H9 (cell line): ENCODE measurements around the gene PMCH. TPM values are rescaled to one million over a fixed set of nuclear protein-coding genes. Genes with fewer than 3 reads are reported as not detected.
"Not testable (repeated sequence)": the region's sequence is repeated elsewhere in the genome, so short reads cannot be mapped to it uniquely, and the experiment has no call there.

Source experiments
- DNase-seq: peaks from one replicate; pipeline ENCODE4 v3.0.0-alpha.2; 2017
- H2AFZ ChIP-seq: one replicate; pipeline ENCODE4 v1.6.1; 2013; ENCODE audit warnings: mild to moderate bottlenecking, low read length, control low read depth, moderate library complexity
- H2AK5ac ChIP-seq: 2 replicates; pipeline ENCODE4 v1.6.1; 2013; ENCODE audit warnings: low read length, control low read depth, mixed read lengths; ENCODE audit not compliant: insufficient read length
- H2BK120ac ChIP-seq: one replicate; pipeline ENCODE4 v1.6.1; 2013; ENCODE audit warnings: low read depth, mild to moderate bottlenecking, low read length, control low read depth, inconsistent platforms; ENCODE audit not compliant: poor library complexity, severe bottlenecking
- H2BK12ac ChIP-seq: 2 replicates; pipeline ENCODE4 v1.6.1; 2013; ENCODE audit warnings: low read length, control low read depth, mixed read lengths, low read depth; ENCODE audit not compliant: insufficient read length
- H2BK15ac ChIP-seq: 2 replicates; pipeline ENCODE4 v1.6.1; 2013; ENCODE audit warnings: low read depth, low read length, control low read depth
- H2BK20ac ChIP-seq: one replicate; pipeline ENCODE4 v1.6.1; 2013; ENCODE audit warnings: low read depth, mild to moderate bottlenecking, low read length, control low read depth, inconsistent platforms; ENCODE audit not compliant: poor library complexity, severe bottlenecking
- H2BK5ac ChIP-seq: 2 replicates; pipeline ENCODE4 v1.6.1; 2013; ENCODE audit warnings: low read length, control low read depth, mixed read lengths; ENCODE audit not compliant: insufficient read length
- H3K14ac ChIP-seq: 2 replicates; pipeline ENCODE4 v1.6.1; 2013; ENCODE audit warnings: low read length, control low read depth; ENCODE audit not compliant: insufficient read depth
- H3K18ac ChIP-seq: 2 replicates; pipeline ENCODE4 v1.6.1; 2013; ENCODE audit warnings: low read depth, mild to moderate bottlenecking, mixed read lengths, low read length, control low read depth; ENCODE audit not compliant: insufficient read length
- H3K23ac ChIP-seq: 2 replicates; pipeline ENCODE4 v1.6.1; 2013; ENCODE audit warnings: low read length, control low read depth, mixed read lengths, low read depth; ENCODE audit not compliant: insufficient read length
- H3K23me2 ChIP-seq: 2 replicates; pipeline ENCODE4 v1.6.1; 2013; ENCODE audit warnings: low read depth, mild to moderate bottlenecking, mixed read lengths, low read length, control low read depth; ENCODE audit not compliant: insufficient read length, poor library complexity, severe bottlenecking
- H3K27ac ChIP-seq: 2 replicates; pipeline ENCODE4 v1.5.1; 2013; ENCODE audit warnings: low read length, control low read depth, mixed read lengths, low read depth; ENCODE audit not compliant: insufficient read length
- H3K27me3 ChIP-seq: 2 replicates; pipeline ENCODE4 v1.6.1; 2013; ENCODE audit warnings: low read length, control low read depth, inconsistent platforms; ENCODE audit not compliant: insufficient read depth
- H3K4ac ChIP-seq: 2 replicates; pipeline ENCODE4 v1.6.1; 2013; ENCODE audit warnings: low read depth, mild to moderate bottlenecking, control low read depth, inconsistent platforms, low read length, moderate library complexity
- H3K4me1 ChIP-seq: 2 replicates; pipeline ENCODE4 v1.6.1; 2013; ENCODE audit warnings: low read length, control low read depth, inconsistent platforms; ENCODE audit not compliant: insufficient read depth
- H3K4me2 ChIP-seq: 2 replicates; pipeline ENCODE4 v1.6.1; 2013; ENCODE audit warnings: low read length, control low read depth, mixed read lengths; ENCODE audit not compliant: insufficient read length, insufficient read depth
- H3K56ac ChIP-seq: 2 replicates; pipeline ENCODE4 v1.6.1; 2013; ENCODE audit warnings: low read depth, mild to moderate bottlenecking, mixed read lengths, low read length, control low read depth; ENCODE audit not compliant: insufficient read length
- H3K79me1 ChIP-seq: 2 replicates; pipeline ENCODE4 v1.6.1; 2013; ENCODE audit warnings: low read depth, mild to moderate bottlenecking, moderate library complexity, low read length, control low read depth, inconsistent platforms; ENCODE audit not compliant: insufficient read depth, poor library complexity, severe bottlenecking
- H3K79me2 ChIP-seq: 2 replicates; pipeline ENCODE4 v1.6.1; 2013; ENCODE audit warnings: low read length, control low read depth, inconsistent platforms; ENCODE audit not compliant: insufficient read depth
- H3K9ac ChIP-seq: 2 replicates; pipeline ENCODE4 v1.6.1; 2013; ENCODE audit warnings: low read length, control low read depth, mixed read lengths; ENCODE audit not compliant: insufficient read length; ENCODE audit errors: extremely low read depth
- H3K9me3 ChIP-seq: one replicate; pipeline ENCODE4 v1.6.1; 2013; ENCODE audit warnings: low read depth, low read length, inconsistent platforms; ENCODE audit not compliant: control insufficient read depth
- H3T11ph ChIP-seq: one replicate; pipeline ENCODE4 v1.6.1; 2013; ENCODE audit warnings: mild to moderate bottlenecking, low read length, control low read depth, inconsistent platforms
- H4K20me1 ChIP-seq: one replicate; pipeline ENCODE4 v1.6.1; 2013; ENCODE audit not compliant: control insufficient read depth, insufficient read length, insufficient read depth
- H4K5ac ChIP-seq: 2 replicates; pipeline ENCODE4 v1.6.1; 2013; ENCODE audit warnings: low read depth, mild to moderate bottlenecking, mixed read lengths, low read length, control low read depth; ENCODE audit not compliant: insufficient read length
- H4K8ac ChIP-seq: replicated peaks from 2 replicates; pipeline ENCODE4 v1.6.1; 2013; ENCODE audit warnings: low read length, control low read depth, mixed read lengths, low read depth; ENCODE audit not compliant: insufficient read length
- H4K91ac ChIP-seq: 2 replicates; pipeline ENCODE4 v1.6.1; 2013; ENCODE audit warnings: low read depth, mild to moderate bottlenecking, moderate library complexity, mixed read lengths, low read length, control low read depth; ENCODE audit not compliant: insufficient read length
- H3K27ac Mint-ChIP-seq, 3 experiments: 2 replicates in 2 of 3; 3 replicates in 1 of 3; pipeline ENCODE4 v1.8.0; 2020 to 2021; ENCODE audit warnings: mixed read lengths in 3 of 3, mild to moderate bottlenecking in 1 of 3, moderate library complexity in 1 of 3
- H3K27me3 Mint-ChIP-seq: 2 replicates; pipeline ENCODE4 v1.8.0; 2021; ENCODE audit warnings: low read depth, mild to moderate bottlenecking, moderate library complexity, mixed read lengths
- H3K36me3 Mint-ChIP-seq, 3 experiments: 2 replicates in 2 of 3; 3 replicates in 1 of 3; pipeline ENCODE4 v1.8.0; 2020 to 2021; ENCODE audit warnings: low read depth in 3 of 3, mixed read lengths in 3 of 3; ENCODE audit not compliant: insufficient read depth in 1 of 3
- H3K4me1 Mint-ChIP-seq, 2 experiments: 2 replicates each; pipeline ENCODE4 v1.8.0; 2020; ENCODE audit warnings: mixed read lengths in 2 of 2
- H3K4me3 Mint-ChIP-seq, 2 experiments: 2 replicates in 1 of 2; 3 replicates in 1 of 2; pipeline ENCODE4 v1.8.0; 2020 to 2021; ENCODE audit warnings: mild to moderate bottlenecking in 2 of 2, mixed read lengths in 2 of 2, moderate library complexity in 1 of 2
- H3K9me3 Mint-ChIP-seq, 2 experiments: 2 replicates in 1 of 2; 3 replicates in 1 of 2; pipeline ENCODE4 v1.8.0; 2020; ENCODE audit warnings: mild to moderate bottlenecking in 2 of 2, mixed read lengths in 2 of 2, moderate library complexity in 1 of 2
- CTCF ChIP-seq: fragments of 200-600 bp; sonication (generic); conservative IDR thresholded peaks from 3 replicates; pipeline ENCODE4 v1.8.0; 2021; ENCODE audit warnings: antibody characterized with exemption, mild to moderate bottlenecking
- WGBS: extraction: QIAGEN DNeasy Blood & Tissue Kit; methylation state at CpG from one replicate; pipeline ENCODE4 v1.1.7; 2013; ENCODE audit warnings: missing lambda C conversion rate, low lambda C conversion rate, mixed read lengths; ENCODE audit not compliant: insufficient read length; ENCODE audit errors: extremely low coverage; 5-methylcytosine and 5-hydroxymethylcytosine counted together
- long read RNA-seq: library from polyadenylated mRNA; unstranded; transcript quantifications from one replicate; pipeline ENCODE4 v2.0.0, GENCODE V29; 2020
- total RNA-seq: library from RNA; stranded (reverse); gene quantifications from 2 replicates; pipeline ENCODE4 v1.2.1, GENCODE V29; 2021

PMCH gene
- not detected in 2 replicates for total RNA-seq
- long read RNA-seq: 0 reads

GRCh38 chr12:102197789-102198188 lies at the start of gene PMCH:
TSS of gene PMCH (minus strand) at chr12:102197833. CDS start at chr12:102197770, 63 bp downstream.
- no peak within 1 kb of the TSS for H3K9ac ChIP-seq
- H4K91ac ChIP-seq: no peak within 1 kb of the TSS
- no peaks in the 10 kb centered on the region for H3K9me3 Mint-ChIP-seq
- no peak within 1 kb of the TSS for H3K18ac ChIP-seq
- H3K36me3 Mint-ChIP-seq: peaks cover 0 to 3% (median 1%) of the 10 kb centered on the region in 3 experiments; a peak in 3 of 7 replicates
- no peak within 1 kb of the TSS for H2BK12ac ChIP-seq
- H3K14ac ChIP-seq: no peak within 1 kb of the TSS
- no peaks in the 10 kb centered on the region for H3K27me3 Mint-ChIP-seq
- H3K27ac ChIP-seq: no peak within 1 kb of the TSS
- H3K23ac ChIP-seq: no peak within 1 kb of the TSS
- H3T11ph ChIP-seq: no peak within 1 kb of the TSS
- no peaks in the 10 kb centered on the region for H3K79me2 ChIP-seq
- H4K20me1 ChIP-seq: no peaks in the 10 kb centered on the region
- H3K79me1 ChIP-seq: no peaks in the 10 kb centered on the region
- H3K4ac ChIP-seq: no peak within 1 kb of the TSS
- WGBS: no CpG with 5 or more reads among the region's 1 CpG
- H2AFZ ChIP-seq: no peak within 1 kb of the TSS
- no peak within 1 kb of the TSS for H2BK20ac ChIP-seq
- no peak within 1 kb of the TSS for H2BK120ac ChIP-seq
- no peak within 1 kb of the TSS for H4K8ac ChIP-seq
- H3K27me3 ChIP-seq: no peaks in the 10 kb centered on the region
- H3K56ac ChIP-seq: no peak within 1 kb of the TSS
- no peak within 1 kb of the TSS; a peak in 1 of 7 replicates for H3K27ac Mint-ChIP-seq
- H2BK5ac ChIP-seq: no peak within 1 kb of the TSS
- no peak within 1 kb of the TSS for H3K4me2 ChIP-seq
- H3K4me3 Mint-ChIP-seq: no peak within 1 kb of the TSS
- TF ChIP-seq CTCF: no peak
- DNase-seq: no peak
- H2BK15ac ChIP-seq: no peak within 1 kb of the TSS
- no peaks in the 10 kb centered on the region for H3K9me3 ChIP-seq
- H4K5ac ChIP-seq: no peak within 1 kb of the TSS
- no peaks in the 10 kb centered on the region for H3K4me1 ChIP-seq
- no peak within 1 kb of the TSS for H2AK5ac ChIP-seq
- no peaks in the 10 kb centered on the region for H3K23me2 ChIP-seq
- no peaks in the 10 kb centered on the region for H3K4me1 Mint-ChIP-seq

GRCh38 chr12:102240859-102241258 lies 43.2 kb upstream of the PMCH start:
- not testable (repeated sequence) for H3K4me2 ChIP-seq, H3K14ac ChIP-seq

More at GRCh38 chr12:102240859-102241258, 43.2 kb upstream of the PMCH start:
- not testable (repeated sequence) for H2BK12ac ChIP-seq, H3K56ac ChIP-seq, H2BK120ac ChIP-seq, H3K23ac ChIP-seq, H2BK20ac ChIP-seq, H2BK15ac ChIP-seq, H3K4me1 ChIP-seq, H2BK5ac ChIP-seq, H3K9ac ChIP-seq, H3K23me2 ChIP-seq, H3K79me1 ChIP-seq, H4K5ac ChIP-seq, H4K8ac ChIP-seq, H4K91ac ChIP-seq, DNase-seq, H2AK5ac ChIP-seq, H3K4me3 Mint-ChIP-seq, H4K20me1 ChIP-seq, H3K9me3 ChIP-seq, H3K79me2 ChIP-seq, H3K18ac ChIP-seq, H3K4ac ChIP-seq, H3K27ac ChIP-seq, H3T11ph ChIP-seq, H3K27me3 ChIP-seq, H3K4me1 Mint-ChIP-seq, H2AFZ ChIP-seq, H3K27me3 Mint-ChIP-seq, H3K36me3 Mint-ChIP-seq, H3K27ac Mint-ChIP-seq
- peaks cover 9 to 10% of the 10 kb centered on the region in 2 experiments; a peak in 4 of 5 replicates for H3K9me3 Mint-ChIP-seq
- WGBS: no CpG with 5 or more reads among the region's 2 CpGs
